ENCODE results near the gene ITGA5.

The ITGA5 gene

GRCh38 chr12:54412786-54413185 lies 6.3 kb downstream of the ITGA5 start:
- DNase-seq (ENCODE audit: low read depth in 4 of 4, low spot score in 1 of 4) = no peak

- no peak for DNase-seq (ENCODE audit: low read depth in 4 of 4, low spot score in 1 of 4)
Observed at GRCh38 chr12:54412348-54412747, 6.7 kb downstream of the ITGA5 start.

GRCh38 chr12:54411391-54412241 lies 7.5 kb downstream of the ITGA5 start:
- peak in 3 of 4 experiments; percentile 30 to 59 (median 44) for DNase-seq (ENCODE audit: low read depth in 4 of 4, low spot score in 1 of 4)

- no peak for DNase-seq (ENCODE audit: low read depth in 4 of 4, low spot score in 1 of 4)
Observed at GRCh38 chr12:54409267-54409666, 9.8 kb downstream of the ITGA5 start.

- no peak for DNase-seq (ENCODE audit: low read depth in 4 of 4, low spot score in 1 of 4)
Observed at GRCh38 chr12:54407183-54407905, 11.7 kb downstream of the ITGA5 start.

GRCh38 chr12:54405573-54405972 lies 13.5 kb downstream of the ITGA5 start:
- no peak for DNase-seq (ENCODE audit: low read depth in 4 of 4, low spot score in 1 of 4)

GRCh38 chr12:54405106-54405505 lies 14.0 kb downstream of the ITGA5 start:
- DNase-seq (ENCODE audit: low read depth in 4 of 4, low spot score in 1 of 4) = no peak

- DNase-seq (ENCODE audit: low read depth in 4 of 4, low spot score in 1 of 4) = peak; percentile 34 to 51 (median 43)
Observed at GRCh38 chr12:54404061-54405004, 14.7 kb downstream of the ITGA5 start.

- DNase-seq (ENCODE audit: low read depth in 4 of 4, low spot score in 1 of 4) = no peak
Observed at GRCh38 chr12:54401119-54401518, 17.9 kb downstream of the ITGA5 start.

- peak; percentile 69 to 84 (median 78) for DNase-seq (ENCODE audit: low read depth in 4 of 4, low spot score in 1 of 4)
Observed at GRCh38 chr12:54398995-54399793, 19.9 kb downstream of the ITGA5 start.

GRCh38 chr12:54398218-54398617 lies 20.8 kb downstream of the ITGA5 start:
- DNase-seq (ENCODE audit: low read depth in 4 of 4, low spot score in 1 of 4) = no peak

GRCh38 chr12:54397157-54397556 lies 21.9 kb downstream of the ITGA5 start:
- no peak for DNase-seq (ENCODE audit: low read depth in 4 of 4, low spot score in 1 of 4)

- DNase-seq (ENCODE audit: low read depth in 4 of 4, low spot score in 1 of 4) = no peak
Observed at GRCh38 chr12:54395545-54395944, 23.5 kb downstream of the ITGA5 start.

GRCh38 chr12:54394986-54395385 lies 24.1 kb downstream of the ITGA5 start:
- DNase-seq (ENCODE audit: low read depth in 4 of 4, low spot score in 1 of 4) = no peak

GRCh38 chr12:54394281-54394719 lies 24.8 kb downstream of the ITGA5 start:
- peak in 1 of 4 experiments; percentile 26 for DNase-seq (ENCODE audit: low read depth in 4 of 4, low spot score in 1 of 4)

GRCh38 chr12:54393743-54394142 lies 25.3 kb downstream of the ITGA5 start:
- DNase-seq (ENCODE audit: low read depth in 4 of 4, low spot score in 1 of 4) = no peak

- DNase-seq (ENCODE audit: low read depth in 4 of 4, low spot score in 1 of 4) = no peak
Observed at GRCh38 chr12:54393207-54393609, 25.9 kb downstream of the ITGA5 start.

GRCh38 chr12:54392485-54393206 lies 26.4 kb downstream of the ITGA5 start:
- DNase-seq (ENCODE audit: low read depth in 4 of 4, low spot score in 1 of 4) = no peak

GRCh38 chr12:54390668-54391551 lies 28.2 kb downstream of the ITGA5 start:
- peak; percentile 28 to 70 (median 44) for DNase-seq (ENCODE audit: low read depth in 4 of 4, low spot score in 1 of 4)

Measured in stimulated activated CD4-positive, alpha-beta T cell treated with anti-CD3 and anti-CD28 coated beads, Interleukin-1b, Interleukin-23, amount 100 ng/mL, for 24 hours (primary cell).